Measurements from ENCODE around the gene GALNT9.
"Not testable (repeated sequence)": the region's sequence is repeated elsewhere in the genome, so short reads cannot be mapped to it uniquely, and the experiment has no call there.

GALNT9 gene

GRCh38 chr12:132210223-132211055 is 119.0 kb downstream of the GALNT9 start:
- no peak for DNase-seq

- DNase-seq = no peak
These were observed 119.7 kb downstream of the GALNT9 start for GRCh38 chr12:132209619-132210222.

- no peak for DNase-seq
These were observed 121.1 kb downstream of the GALNT9 start for GRCh38 chr12:132208153-132208823.

GRCh38 chr12:132207083-132207775 is 122.2 kb downstream of the GALNT9 start:
- DNase-seq = no peak

GRCh38 chr12:132206046-132206434 is 123.3 kb downstream of the GALNT9 start:
- no peak for DNase-seq

GRCh38 chr12:132205271-132206045 is 123.9 kb downstream of the GALNT9 start:
- no peak for DNase-seq

- DNase-seq = no peak
These were observed 124.6 kb downstream of the GALNT9 start for GRCh38 chr12:132204793-132205270.

- no peak for DNase-seq
These were observed 125.2 kb downstream of the GALNT9 start for GRCh38 chr12:132204063-132204792.

- no peak for DNase-seq
These were observed 126.3 kb downstream of the GALNT9 start for GRCh38 chr12:132202929-132203721.

GRCh38 chr12:132201391-132202120 is 127.8 kb downstream of the GALNT9 start:
- DNase-seq = no peak

- no peak for DNase-seq
These were observed 128.6 kb downstream of the GALNT9 start for GRCh38 chr12:132200800-132201199.

- DNase-seq = no peak
These were observed 129.7 kb downstream of the GALNT9 start for GRCh38 chr12:132199526-132200319.

- no peak for DNase-seq
These were observed 130.3 kb downstream of the GALNT9 start for GRCh38 chr12:132199101-132199500.

- no peak for DNase-seq
These were observed 131.6 kb downstream of the GALNT9 start for GRCh38 chr12:132197581-132198354.

- DNase-seq = no peak
These were observed 132.5 kb downstream of the GALNT9 start for GRCh38 chr12:132196873-132197390.

GRCh38 chr12:132196038-132196872 is 133.1 kb downstream of the GALNT9 start:
- DNase-seq = no peak

- DNase-seq = not testable (repeated sequence)
These were observed 134.1 kb downstream of the GALNT9 start for GRCh38 chr12:132195242-132195641.
